HepG2 (cell line): ENCODE measurements around the gene GFPT1. TPM values are rescaled to one million over a fixed set of nuclear protein-coding genes. Genes with fewer than 3 reads are reported as not detected.
A peak's percentile ranks its signal among the peaks of the same experiment; 100 is the strongest.

Experiments used
- ATAC-seq: fragments of 200-7000 bp; cut with Tn5 transposase; 3 replicates; pipeline ENCODE4 v1.9.1; 2020; ENCODE audit warnings: mild to moderate bottlenecking, moderate library complexity
- BruUV-seq: library from RNA; stranded (reverse); fragments of 400-500 nt; replicated peaks from 2 replicates; lab custom pipeline; 2021; lab: Mats Ljungman, UMichigan
- CTCF ChIA-PET: fragments of 300-600 bp; formaldehyde crosslinking; extraction: SDS; loops from one replicate; lab custom pipeline; 2021; ENCODE audit warnings: low total read pairs, inconsistent platforms, low intra/inter-chr PET ratio; lab: Yijun Ruan, JAX
- POLR2A ChIA-PET: fragments of 350-600 bp; sonication (Branson Sonifier 250); formaldehyde crosslinking; loops from one replicate; lab custom pipeline; 2020; ENCODE audit warnings: antibody characterized with exemption, inconsistent platforms; lab: Yijun Ruan, JAX
- DNase-seq: peaks from one replicate; pipeline ENCODE4 v3.0.0-alpha.2; 2015; ENCODE audit warnings: low spot score
- FAIRE-seq: peaks from 3 replicates; lab custom pipeline; 2011; peaks lifted over from hg19 to GRCh38; lab: Jason Lieb, UNC
- H2AFZ ChIP-seq: one replicate; pipeline ENCODE4 v1.6.1; 2011; ENCODE audit warnings: low read length, inconsistent platforms
- H3K27ac ChIP-seq: fragments of 300-600 bp; 3 replicates; pipeline ENCODE4 v1.8.0; 2011; ENCODE audit warnings: mixed run types, mild to moderate bottlenecking, mixed read lengths, low read length, inconsistent platforms; ENCODE audit not compliant: insufficient read depth; ENCODE audit errors: extremely low read length
- H3K27me3 ChIP-seq, 2 experiments: fragments of 200-600 bp in 1 of 2; 2 replicates in 1 of 2; 3 replicates in 1 of 2; pipeline versions ENCODE4 v1.6.0 to v1.8.0; 2011; ENCODE audit warnings: low read length in 2 of 2, mild to moderate bottlenecking in 2 of 2, moderate library complexity in 2 of 2, inconsistent platforms in 1 of 2; ENCODE audit not compliant: insufficient read depth in 2 of 2, control insufficient read depth in 1 of 2
- H3K36me3 ChIP-seq, 2 experiments: fragments of 200-600 bp in 1 of 2; replicated peaks in 1 of 2; 2 replicates in 1 of 2; 3 replicates in 1 of 2; pipeline versions ENCODE4 v1.5.1 to v1.8.0; 2011; ENCODE audit warnings: low read length in 2 of 2, inconsistent platforms in 1 of 2; ENCODE audit not compliant: insufficient read depth in 2 of 2, control insufficient read depth in 1 of 2
- H3K4me1 ChIP-seq: 2 replicates; pipeline ENCODE4 v1.5.1; 2012; ENCODE audit warnings: low read length, inconsistent platforms; ENCODE audit not compliant: insufficient read depth
- H3K4me2 ChIP-seq: 2 replicates; pipeline ENCODE4 v1.6.0; 2011; ENCODE audit warnings: low read depth, low read length, inconsistent platforms
- H3K4me3 ChIP-seq, 3 experiments: fragments of 200-600 bp in 1 of 3; sonication (generic), shearing (Covaris generic) in 1 of 3; replicated peaks in 1 of 3; 2 replicates each; pipeline ENCODE4 v1.5.1; 2011 to 2016; ENCODE audit warnings: low read length in 3 of 3, inconsistent platforms in 2 of 3, low read depth in 2 of 3, mild to moderate bottlenecking in 2 of 3, control low read depth in 1 of 3, mixed read lengths in 1 of 3; ENCODE audit not compliant: insufficient read depth in 1 of 3
- H3K79me2 ChIP-seq: one replicate; pipeline ENCODE4 v1.6.1; 2011; ENCODE audit warnings: low read length, inconsistent platforms; ENCODE audit not compliant: insufficient read depth
- H3K9ac ChIP-seq: 2 replicates; pipeline ENCODE4 v1.6.0; 2011; ENCODE audit warnings: mild to moderate bottlenecking, low read depth, low read length, inconsistent platforms; ENCODE audit not compliant: insufficient read depth
- H3K9me3 ChIP-seq: 2 replicates; pipeline ENCODE4 v1.5.1; 2012; ENCODE audit warnings: mild to moderate bottlenecking, low read length
- H4K20me1 ChIP-seq: 2 replicates; pipeline ENCODE4 v1.6.0; 2011; ENCODE audit warnings: inconsistent platforms, mild to moderate bottlenecking, low read length, moderate library complexity; ENCODE audit not compliant: insufficient read depth
- ATM ChIP-seq: fragments of 450-650 bp; IDR thresholded peaks from 2 replicates; pipeline ENCODE4 v1.7.1; 2017; ENCODE audit warnings: mild to moderate bottlenecking, borderline replicate concordance
- GABPA ChIP-seq, 2 experiments: IDR thresholded peaks; 2 replicates each; pipeline ENCODE4 v1.6.1; 2011 to 2016; ENCODE audit warnings: low read depth in 2 of 2, low read length in 1 of 2, missing biosample characterization in 1 of 2, missing genetic modification characterization in 1 of 2
- KAT7 ChIP-seq: IDR thresholded peaks from 2 replicates; pipeline ENCODE4 v1.6.1; 2018; ENCODE audit warnings: borderline replicate concordance, missing compliant biosample characterization
- MAF1 ChIP-seq: sonication (generic); formaldehyde crosslinking; IDR thresholded peaks from 2 replicates; pipeline ENCODE4 v1.5.0; 2020; ENCODE audit warnings: missing genetic modification reagents, borderline replicate concordance
- SRSF9 ChIP-seq: fragments of 200-400 bp; formaldehyde crosslinking; IDR thresholded peaks from 2 replicates; pipeline ENCODE4 v1.6.1; 2018; ENCODE audit warnings: borderline replicate concordance, mild to moderate bottlenecking, low read depth, low read length; ENCODE audit not compliant: insufficient read depth, poor library complexity, severe bottlenecking
- U2AF2 ChIP-seq: fragments of 200-400 bp; formaldehyde crosslinking; IDR thresholded peaks from 2 replicates; pipeline ENCODE4 v1.6.1; 2017; ENCODE audit warnings: low read depth, mild to moderate bottlenecking, low read length
- ZNF460 ChIP-seq: sonication (generic); formaldehyde crosslinking; IDR thresholded peaks from 2 replicates; pipeline ENCODE4 v1.5.1; 2020; ENCODE audit warnings: missing genetic modification reagents, mild to moderate bottlenecking, borderline replicate concordance
- ZNF557 ChIP-seq: sonication (generic); formaldehyde crosslinking; IDR thresholded peaks from 2 replicates; pipeline ENCODE4 v1.4.0; 2020; ENCODE audit warnings: missing genetic modification reagents
- WGBS: methylation state at CpG from one replicate; pipeline ENCODE4 v1.1.6; 2017; ENCODE audit warnings: low lambda C conversion rate; 5-methylcytosine and 5-hydroxymethylcytosine counted together
- in situ Hi-C: cut with HindIII; loops from 2 replicates; pipeline ENCODE4 v1.10.0; 2017; ENCODE audit warnings: low pct_unique_long_range_greater_than_20kb; ENCODE audit not compliant: extremely low pct_ligation_motif_present
- intact Hi-C: fragments of 100-400 bp; cut with micrococcal nuclease; formaldehyde crosslinking; loops from one replicate; pipeline ENCODE4 v1.10.0; 2022; ENCODE audit not compliant: unreplicated experiment
- polyA plus RNA-seq, 8 experiments: library from polyadenylated mRNA; depleted of rRNA in 3 of 8; stranded (reverse) in 7 of 8; unstranded in 1 of 8; fragments of >200 nt; fragmentation: Illumina TruSeq in 4 of 8; extraction: Trizol in 4 of 8; gene quantifications; 2 replicates each; pipeline versions ENCODE4 v1.2.1 to v1.2.3, GENCODE V29; 2011 to 2016; ENCODE audit warnings: low read depth in 4 of 8, missing spikeins in 1 of 8, mixed read lengths in 1 of 8; ENCODE audit not compliant: insufficient read depth in 1 of 8
- total RNA-seq, 5 experiments: library from RNA; depleted of rRNA; stranded (reverse); fragments of >200 nt; fragmentation: Illumina TruSeq; extraction: Trizol; gene quantifications; 2 replicates each; pipeline ENCODE4 v1.2.3, GENCODE V29; 2016; ENCODE audit warnings: low read depth in 1 of 5
- TF ChIP-seq, protein P1 (sequence below): sonication (generic); formaldehyde crosslinking; IDR thresholded peaks from 2 replicates; pipeline ENCODE4 v1.4.0; 2020; ENCODE audit warnings: mild to moderate bottlenecking, missing genetic modification reagents

The GFPT1 gene
- total and polyA plus RNA-seq, 2 of the 13 experiments (the other 11 are each of a cell fraction or from before 2014, with no cell fraction given), result 24.0 to 84.9 TPM

DNA sequence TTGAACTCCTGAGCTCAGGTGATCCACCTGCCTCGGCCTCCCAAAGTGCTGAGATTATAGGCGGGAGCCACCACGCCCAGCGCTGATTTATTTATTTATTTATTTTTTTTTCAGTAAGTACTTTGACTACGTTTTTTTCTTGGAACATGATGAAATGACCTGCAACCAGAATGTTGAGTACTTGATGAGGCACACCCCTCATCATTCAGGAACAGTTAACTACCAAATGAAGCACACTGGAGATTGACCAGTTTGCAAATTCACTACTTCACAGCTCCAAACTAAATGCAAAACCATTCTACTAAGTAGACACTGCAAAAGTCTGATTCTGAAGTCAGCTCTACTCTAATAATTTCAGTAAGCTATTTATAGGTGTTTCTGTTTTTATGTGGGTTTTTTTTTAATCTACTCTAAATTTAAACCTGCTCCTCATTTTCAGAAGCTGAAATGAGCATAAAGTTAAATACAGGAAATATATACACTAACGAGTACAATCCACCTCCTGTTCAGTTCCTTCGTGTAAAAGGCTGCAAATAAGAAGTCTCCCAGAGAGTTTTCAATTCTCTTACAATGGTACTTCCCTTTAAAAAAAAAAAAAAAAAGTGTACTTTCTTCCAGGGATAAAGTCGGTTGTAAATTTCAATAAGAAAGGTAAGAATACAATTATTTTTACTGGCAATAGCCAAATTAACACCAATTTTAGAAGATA lies 1.4 kb downstream of the GFPT1 start (continued):
- TF ChIP-seq, protein P1, sequence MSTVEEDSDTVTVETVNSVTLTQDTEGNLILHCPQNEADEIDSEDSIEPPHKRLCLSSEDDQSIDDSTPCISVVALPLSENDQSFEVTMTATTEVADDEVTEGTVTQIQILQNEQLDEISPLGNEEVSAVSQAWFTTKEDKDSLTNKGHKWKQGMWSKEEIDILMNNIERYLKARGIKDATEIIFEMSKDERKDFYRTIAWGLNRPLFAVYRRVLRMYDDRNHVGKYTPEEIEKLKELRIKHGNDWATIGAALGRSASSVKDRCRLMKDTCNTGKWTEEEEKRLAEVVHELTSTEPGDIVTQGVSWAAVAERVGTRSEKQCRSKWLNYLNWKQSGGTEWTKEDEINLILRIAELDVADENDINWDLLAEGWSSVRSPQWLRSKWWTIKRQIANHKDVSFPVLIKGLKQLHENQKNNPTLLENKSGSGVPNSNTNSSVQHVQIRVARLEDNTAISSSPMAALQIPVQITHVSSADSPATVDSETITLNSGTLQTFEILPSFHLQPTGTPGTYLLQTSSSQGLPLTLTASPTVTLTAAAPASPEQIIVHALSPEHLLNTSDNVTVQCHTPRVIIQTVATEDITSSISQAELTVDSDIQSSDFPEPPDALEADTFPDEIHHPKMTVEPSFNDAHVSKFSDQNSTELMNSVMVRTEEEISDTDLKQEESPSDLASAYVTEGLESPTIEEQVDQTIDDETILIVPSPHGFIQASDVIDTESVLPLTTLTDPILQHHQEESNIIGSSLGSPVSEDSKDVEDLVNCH (CRISPR knock-in tag), result no peak
- TF ChIP-seq, all 625 proteins: peak for 9

DNA sequence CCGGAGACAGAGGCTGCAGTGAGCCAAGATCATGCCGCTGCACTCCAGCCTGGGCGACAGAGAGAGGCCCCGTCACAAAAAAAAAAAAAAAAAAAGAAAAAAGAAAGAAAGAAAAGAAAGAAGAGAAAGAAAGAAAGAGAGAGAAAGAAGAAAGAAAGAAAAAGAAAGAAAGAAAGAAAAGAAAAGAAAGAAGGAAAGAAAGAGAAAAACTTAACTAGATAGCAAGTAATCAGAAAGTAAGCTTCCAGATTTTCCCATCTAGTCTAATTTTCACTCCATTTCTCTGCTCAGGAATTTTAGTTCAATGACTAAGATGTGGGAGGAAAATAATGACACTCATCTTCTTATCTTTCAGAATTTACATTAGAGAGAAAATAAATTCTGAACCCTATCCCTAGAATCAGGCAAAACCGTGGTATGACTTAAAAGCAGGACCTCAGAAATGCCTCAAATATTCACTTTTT lies 2.4 kb downstream of the GFPT1 start:
- H3K4me3 ChIP-seq, result peak overlapping the region in 2 of 3 experiments; percentile 24 to 79; a peak in 2 of 6 replicates
- H3K36me3 ChIP-seq, result peaks cover 6 to 19% of the 10 kb centered on the region in 2 experiments
- peak overlapping the region; percentile 17; the same call in 1 of the 2 replicates for H3K9ac ChIP-seq
- peaks cover 41% of the 10 kb centered on the region for H4K20me1 ChIP-seq
- WGBS, result 91% methylated on average over 5 of the region's 5 CpGs
- CTCF ChIA-PET, result no interaction called here
- POLR2A ChIA-PET, result no interaction called here
- no peak overlapping the region for H2AFZ ChIP-seq
- in situ Hi-C loops, result no loop called here
- H3K79me2 ChIP-seq, result peaks cover 74% of the 10 kb centered on the region
- peaks cover 61% of the 10 kb centered on the region for H3K4me1 ChIP-seq
- intact Hi-C loops, result loop anchor here (10.0 kb wide), 1 partner anchor 210 kb away; no protein-coding TSS in a partner anchor
- BruUV-seq, result no TSS peak
- DNase-seq (no peak), ATAC-seq (no peak), FAIRE-seq (no peak)
- TF ChIP-seq ATM (0 out of 2 replicates have a peak, but pooled peaks have one; percentile 15), SRSF9 (peak; percentile 61), MAF1 (CRISPR knock-in tag) (no peak), U2AF2 (peak; percentile 47; the same call in 1 of the 2 replicates), ZNF460 (CRISPR knock-in tag) (no peak), GABPA (IDR thresholded peaks at IDR 0.05; ENCODE audit: low read depth, low read length) (no peak), GABPA (CRISPR knock-in tag; IDR thresholded peaks at IDR 0.05; ENCODE audit: low read depth) (no peak), ZNF557 (CRISPR knock-in tag) (no peak), KAT7 (CRISPR knock-in tag) (0 out of 2 replicates have a peak, but pooled peaks have one; percentile 5)
- H3K9me3 ChIP-seq, result no peaks in the 10 kb centered on the region
- peak overlapping the region; percentile 87 for H3K4me2 ChIP-seq
- no peaks in the 10 kb centered on the region; a peak in 1 of 5 replicates for H3K27me3 ChIP-seq
- H3K27ac ChIP-seq, result no peak overlapping the region
